ENCODE data around the gene HDDC3.
"Not testable (repeated sequence)": the region's sequence is repeated elsewhere in the genome, so short reads cannot be mapped to it uniquely, and the experiment has no call there.

HDDC3 gene

DNA sequence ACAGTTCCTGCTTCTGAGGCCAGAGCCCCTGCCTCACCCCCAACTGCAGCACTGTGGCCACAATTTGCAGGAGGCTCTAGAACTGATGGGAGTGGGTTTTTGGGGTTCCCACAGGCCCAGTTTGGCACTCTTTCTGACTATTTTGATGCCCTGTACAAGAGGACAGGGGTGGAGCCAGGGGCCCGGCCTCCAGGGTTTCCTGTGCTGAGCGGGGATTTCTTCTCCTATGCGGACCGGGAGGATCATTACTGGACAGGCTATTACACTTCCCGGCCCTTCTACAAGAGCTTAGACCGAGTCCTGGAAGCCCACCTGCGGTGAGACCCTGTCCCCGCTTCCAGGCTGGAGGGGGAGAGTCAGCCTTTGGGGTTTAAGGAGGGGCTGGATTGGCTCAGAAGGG lies 22.4 kb downstream of the HDDC3 start:
- DNase-seq (ENCODE audit: low spot score) = no peak

DNA sequence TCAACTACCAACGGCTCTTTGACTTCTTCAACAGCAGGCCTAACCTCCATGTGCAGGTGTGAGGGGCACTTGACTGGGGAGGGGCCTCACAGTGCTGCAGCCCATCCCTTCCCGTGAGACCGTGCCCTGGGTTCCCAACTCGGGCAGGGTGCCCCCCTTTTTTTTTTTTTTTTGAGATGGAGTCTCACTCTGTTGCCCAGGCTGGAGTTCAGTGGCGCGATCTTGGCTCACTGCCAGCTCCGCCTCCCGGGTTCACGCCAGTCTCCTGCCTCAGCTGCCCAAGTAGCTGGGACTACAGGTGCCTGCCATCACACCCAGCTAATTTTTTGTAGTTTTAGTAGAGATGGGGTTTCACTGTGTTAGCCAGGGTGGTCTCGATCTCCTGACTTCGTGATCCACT lies 22.9 kb downstream of the HDDC3 start:
- not testable (repeated sequence) for DNase-seq (ENCODE audit: low spot score)

DNA sequence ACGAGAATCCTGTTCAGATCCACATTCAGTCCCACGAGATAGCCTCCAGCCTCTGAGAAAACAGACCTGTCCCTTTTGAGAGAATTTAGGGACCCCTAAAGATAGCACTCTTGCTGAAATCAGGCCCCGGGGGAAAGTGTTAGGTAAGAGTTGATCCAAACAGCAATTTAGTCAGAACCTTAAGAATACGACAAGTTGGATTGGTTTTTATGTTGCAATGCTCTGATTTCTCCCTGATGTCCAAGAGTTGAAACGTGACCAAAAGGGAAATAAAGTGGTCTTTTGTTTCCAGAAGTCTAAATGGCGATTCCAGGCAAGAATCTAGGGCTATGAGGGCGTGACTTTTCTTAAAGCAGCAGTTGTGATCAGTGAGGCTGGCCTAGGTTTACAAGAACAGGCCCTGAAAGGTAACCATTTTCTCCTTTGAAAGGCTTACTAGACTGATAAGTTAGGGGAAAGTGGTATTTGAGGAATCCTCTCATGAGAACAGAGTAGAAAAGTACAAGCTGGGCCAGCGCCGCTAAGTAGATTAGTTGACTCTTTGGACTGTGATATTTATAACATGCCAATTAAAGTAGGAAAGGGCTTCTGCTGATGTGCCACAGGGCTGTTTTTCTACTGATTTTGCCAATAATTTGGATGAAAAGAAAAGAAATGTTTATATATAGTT lies 24.4 kb downstream of the HDDC3 start:
- no peak for DNase-seq (ENCODE audit: low spot score)

DNA sequence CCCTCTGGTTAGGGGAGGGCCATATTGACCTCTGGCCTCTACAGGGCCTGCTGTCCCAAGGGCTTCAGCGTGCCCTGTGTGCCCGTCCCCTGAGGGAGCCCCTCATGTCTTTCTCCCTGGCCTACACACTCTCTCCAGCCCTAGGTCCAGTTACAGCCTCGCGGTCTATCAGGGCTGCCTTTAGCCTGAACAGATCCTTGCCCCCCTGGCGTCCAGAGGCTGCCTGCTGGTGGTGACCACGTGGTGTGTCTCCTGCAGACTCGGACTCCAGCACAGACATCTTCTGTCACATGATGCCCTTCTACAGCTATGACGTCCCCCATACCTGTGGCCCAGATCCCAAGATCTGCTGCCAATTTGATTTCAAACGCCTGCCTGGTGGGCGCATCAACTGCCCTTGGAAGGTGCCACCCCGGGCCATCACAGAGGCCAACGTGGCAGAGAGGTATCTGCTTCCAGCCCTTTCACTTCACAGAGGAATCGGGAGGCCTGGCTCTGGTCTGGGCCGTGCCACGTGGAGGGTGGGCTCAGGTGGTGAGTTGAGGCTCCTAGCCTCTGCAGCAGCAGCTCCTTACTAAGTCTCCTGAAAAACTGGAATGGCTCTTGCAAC lies 25.2 kb downstream of the HDDC3 start:
- no peak for DNase-seq (ENCODE audit: low spot score)

DNA sequence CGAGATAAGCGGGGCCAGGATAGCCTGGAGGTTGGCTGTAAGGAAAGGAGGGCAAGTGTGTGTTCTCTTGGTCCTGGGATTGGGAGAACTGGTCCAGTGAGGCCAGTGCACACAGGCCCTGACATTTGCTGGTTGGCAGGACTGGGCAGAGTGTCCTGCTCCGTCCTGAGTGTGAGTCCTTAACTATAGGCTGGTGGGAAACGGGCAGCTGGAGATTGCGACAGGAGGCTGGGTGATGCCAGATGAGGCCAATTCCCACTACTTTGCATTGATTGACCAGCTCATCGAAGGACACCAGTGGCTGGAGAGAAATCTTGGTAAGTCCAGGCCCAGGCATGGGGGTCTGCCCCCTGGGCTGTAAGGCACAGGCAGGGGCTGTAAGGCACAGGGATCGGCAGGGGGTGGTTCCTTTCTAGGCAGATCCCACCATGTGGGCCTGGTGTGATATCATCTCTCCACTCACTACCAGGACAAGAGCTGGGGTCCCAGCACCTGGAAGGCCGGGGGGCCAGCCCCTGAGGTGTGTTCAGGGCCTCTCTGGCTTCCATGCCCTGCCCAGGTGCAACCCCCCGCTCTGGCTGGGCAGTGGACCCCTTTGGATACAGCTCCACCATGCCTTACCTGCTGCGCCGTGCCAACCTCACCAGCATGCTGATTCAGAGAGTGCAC lies 26.0 kb downstream of the HDDC3 start:
- no peak for DNase-seq (ENCODE audit: low spot score)

DNA sequence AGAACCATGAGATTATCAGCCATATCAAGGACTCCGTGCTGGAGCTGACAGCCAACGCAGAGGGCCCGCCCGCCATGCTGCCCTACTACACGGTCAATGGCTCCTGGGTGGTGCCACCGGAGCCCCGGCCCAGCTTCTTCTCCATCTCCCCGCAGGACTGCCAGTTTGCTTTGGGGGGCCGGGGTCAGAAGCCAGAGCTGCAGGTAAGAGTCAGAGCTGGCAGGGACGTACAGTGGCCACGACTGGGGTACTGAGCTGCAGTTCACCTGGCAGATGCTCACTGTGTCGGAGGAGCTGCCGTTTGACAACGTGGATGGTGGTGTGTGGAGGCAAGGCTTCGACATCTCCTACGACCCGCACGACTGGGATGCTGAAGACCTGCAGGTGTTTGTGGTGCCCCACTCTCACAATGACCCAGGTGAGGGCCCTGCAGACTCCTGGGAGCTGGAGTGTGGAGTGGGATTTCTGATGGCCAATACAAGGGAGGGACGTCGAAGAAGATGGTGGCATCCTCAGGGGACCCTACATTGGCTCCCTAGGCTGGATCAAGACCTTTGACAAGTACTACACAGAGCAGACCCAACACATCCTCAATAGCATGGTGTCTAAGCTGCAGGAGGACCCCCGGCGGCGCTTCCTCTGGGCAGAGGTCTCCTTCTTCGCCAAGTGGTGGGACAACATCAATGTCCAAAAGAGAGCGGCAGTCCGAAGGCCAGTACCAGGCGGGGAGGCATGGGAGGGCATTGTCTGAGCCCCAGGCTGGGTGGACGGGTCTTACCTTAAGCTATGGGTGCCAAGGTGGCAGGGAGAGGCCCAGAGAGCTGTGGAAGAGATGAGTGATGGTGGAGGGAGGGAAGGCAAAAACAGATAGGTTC lies 26.8 kb downstream of the HDDC3 start:
- no peak for DNase-seq (ENCODE audit: low spot score)

DNA sequence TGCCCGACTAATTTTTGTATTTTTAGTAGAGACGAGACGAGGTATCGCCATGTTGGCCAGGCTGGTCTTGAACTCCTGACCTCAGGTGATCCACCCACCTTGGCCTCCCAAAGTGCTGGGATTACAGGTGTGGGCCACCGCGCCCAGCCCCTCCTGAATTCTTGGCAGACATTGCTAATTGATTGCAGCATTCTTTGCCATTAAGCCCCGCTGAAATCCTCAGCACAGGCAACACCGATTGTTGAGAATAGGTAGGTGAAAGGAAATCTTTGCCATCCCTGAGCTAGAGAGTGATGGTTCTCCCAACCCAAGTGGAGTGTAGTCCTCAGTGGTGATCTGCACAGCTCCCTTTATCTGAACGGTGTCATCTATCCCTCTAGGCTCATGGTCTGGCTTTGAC lies 27.6 kb downstream of the HDDC3 start:
- DNase-seq (ENCODE audit: low spot score) = no peak

DNA sequence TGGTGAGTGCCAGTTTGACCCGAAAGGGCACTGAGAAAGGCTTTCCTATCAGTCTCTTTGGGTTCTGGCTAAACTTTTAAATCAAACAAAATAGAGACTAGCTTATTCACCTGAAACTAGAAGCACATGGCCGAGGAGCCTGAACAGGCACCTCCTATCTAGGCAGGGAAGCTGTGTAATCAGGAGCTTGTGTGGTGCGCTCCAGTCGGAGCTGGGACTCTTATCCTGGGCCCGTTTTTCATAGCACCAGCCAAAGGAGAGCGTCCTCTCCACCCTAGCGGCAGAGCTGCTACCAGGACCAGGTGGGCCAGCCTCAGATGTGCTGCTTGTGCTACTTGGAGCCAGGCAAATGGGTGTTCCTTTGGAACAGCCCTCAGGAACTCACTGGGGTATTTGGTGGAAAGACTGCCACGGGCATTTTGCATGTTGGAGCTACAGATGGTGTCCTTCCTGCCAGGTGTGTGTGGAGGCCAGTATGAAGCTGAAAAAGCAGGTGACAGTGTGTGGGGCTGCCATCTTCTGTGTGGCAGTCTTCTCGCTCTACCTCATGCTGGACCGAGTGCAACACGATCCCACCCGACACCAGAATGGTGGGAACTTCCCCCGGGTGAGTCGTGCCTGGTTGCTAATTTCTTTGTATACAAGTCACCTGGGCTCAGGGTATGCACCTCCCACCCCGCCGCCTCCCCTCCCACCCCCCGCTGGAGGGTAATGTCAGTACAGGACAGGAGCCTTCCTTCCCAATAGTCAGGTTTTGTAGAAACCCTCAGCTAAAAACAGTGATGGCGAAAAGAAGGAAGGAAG lies 28.4 kb downstream of the HDDC3 start:
- peak; percentile 80 for DNase-seq (ENCODE audit: low spot score)

DNA sequence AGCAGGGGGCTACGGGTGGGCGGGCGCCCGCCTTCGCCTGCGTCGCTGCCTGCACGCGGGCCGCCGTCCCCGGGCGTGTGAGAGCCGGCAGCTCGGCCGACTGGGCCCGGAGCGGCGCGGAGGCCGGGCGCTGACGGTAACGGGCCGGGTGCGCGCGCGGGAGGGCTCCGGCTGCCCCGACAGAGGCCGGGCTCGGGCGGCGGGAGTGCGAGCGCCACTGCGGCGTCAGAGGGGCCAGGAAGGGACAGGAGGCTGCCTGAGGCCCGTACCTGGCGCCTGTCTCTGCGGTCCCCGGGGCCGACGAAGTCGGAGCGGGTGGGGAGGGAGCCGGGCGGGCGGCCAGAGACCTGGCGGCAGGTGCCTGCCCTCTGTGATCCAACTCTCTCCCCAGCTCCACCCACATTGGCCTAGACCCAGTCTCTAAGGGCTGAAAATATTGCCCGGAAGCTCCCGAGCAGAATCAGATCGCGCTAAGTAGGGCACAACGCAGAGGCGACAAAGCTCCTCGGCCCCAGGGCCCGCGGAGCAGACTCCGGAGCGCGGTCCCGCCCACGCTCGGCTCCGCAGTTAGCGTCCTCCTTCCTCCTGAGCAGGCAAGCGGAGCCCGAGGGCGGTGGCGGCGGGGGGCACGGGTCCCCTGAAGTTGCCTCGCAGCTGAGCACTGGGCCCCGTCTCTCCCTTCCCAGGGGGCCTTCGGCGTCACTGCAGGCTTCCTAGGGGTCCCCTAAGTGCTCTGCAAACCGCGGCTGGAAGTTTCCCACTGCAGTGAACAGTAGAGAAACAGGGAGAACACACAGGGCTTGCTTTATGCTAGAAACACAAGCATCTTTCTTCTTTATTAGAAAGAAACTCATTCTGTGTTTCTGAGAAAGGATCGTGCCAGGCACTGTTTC lies 29.3 kb downstream of the HDDC3 start, which contains the start of gene MAN2A2:
TSS of gene MAN2A2 (plus strand) at position 463 of the 893 bp plus-strand sequence. CDS start 906 bp downstream, outside the sequence.
- DNase-seq (ENCODE audit: low spot score) = peak; percentile 94

DNA sequence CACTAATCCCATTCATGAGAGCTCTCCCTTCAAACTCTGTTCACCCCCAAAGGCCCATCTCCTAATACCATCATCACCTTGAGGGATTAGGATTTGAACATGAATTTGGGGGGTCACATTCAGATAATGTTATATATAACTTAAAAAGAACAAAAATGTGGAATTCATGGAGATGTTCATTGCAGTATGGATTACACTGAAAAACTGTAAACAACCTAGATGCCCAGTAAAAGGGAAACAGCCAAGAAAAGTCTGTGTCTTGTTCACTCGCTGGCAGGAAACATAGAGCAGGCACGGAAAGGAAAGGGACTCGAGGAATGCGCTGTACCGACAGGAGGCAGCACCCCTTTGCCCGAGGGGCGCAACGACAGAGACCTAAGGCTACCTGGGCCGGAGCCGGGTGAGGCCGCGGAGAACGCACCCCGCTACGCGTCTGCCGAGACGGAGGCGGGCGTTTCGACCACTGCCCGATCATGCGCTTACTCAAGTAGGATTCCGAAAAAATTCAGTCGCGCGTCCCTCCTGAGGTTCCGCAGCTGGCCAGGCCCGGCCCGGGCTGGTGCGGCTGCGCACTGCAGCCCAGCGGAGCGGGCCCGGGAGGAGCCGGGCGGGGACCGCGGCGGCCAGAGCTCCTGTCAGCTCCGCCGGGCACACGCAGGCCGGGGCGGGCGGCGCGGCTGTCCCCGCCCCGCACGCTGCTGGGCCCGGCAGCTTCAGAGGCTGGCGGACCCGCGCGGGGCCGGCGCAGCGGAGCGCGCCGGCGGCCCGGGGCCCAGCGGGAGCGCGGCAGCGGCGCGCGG lies 30.1 kb downstream of the HDDC3 start:
- DNase-seq (ENCODE audit: low spot score) = peak; percentile 78

DNA sequence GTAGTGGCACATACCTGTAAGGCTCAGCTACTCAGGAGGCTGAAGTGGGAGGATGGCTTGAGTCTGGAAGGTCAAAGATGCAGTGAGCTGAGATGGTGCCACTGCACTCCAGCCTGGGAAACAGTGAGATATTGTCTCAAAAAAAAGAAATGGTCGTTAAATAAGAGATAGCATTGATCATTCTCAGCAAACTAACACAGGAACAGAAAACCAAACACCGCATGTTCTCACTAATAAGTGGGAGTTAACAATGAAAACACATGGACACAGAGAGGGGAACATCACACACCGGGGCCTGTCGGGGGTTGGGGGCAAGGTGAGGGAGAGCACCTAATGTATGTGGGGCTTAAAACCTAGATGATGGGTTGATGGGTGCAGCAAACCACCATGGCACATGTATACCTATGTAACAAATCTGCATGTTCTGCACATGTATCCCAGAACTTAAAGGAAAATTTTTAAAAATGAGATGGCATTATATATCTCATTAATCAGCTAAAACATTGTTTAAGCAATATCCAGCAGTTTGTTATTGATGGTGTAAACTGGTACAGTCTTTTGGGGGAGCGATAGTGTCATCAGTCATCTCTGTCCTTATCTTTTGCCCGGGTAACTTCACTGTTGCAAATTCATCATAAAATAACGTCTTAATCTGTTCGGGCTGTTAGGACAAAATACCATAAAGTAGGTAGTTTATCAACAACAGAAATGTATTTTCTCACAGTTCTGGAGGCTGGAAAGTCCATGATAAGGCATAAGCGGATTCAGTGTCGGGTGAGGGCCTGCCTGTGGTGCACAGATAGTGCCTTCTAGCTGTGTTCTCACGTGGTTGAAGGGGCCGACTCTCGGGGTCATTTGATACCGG lies 30.9 kb downstream of the HDDC3 start:
- DNase-seq (ENCODE audit: low spot score) = peak; percentile 97

DNA sequence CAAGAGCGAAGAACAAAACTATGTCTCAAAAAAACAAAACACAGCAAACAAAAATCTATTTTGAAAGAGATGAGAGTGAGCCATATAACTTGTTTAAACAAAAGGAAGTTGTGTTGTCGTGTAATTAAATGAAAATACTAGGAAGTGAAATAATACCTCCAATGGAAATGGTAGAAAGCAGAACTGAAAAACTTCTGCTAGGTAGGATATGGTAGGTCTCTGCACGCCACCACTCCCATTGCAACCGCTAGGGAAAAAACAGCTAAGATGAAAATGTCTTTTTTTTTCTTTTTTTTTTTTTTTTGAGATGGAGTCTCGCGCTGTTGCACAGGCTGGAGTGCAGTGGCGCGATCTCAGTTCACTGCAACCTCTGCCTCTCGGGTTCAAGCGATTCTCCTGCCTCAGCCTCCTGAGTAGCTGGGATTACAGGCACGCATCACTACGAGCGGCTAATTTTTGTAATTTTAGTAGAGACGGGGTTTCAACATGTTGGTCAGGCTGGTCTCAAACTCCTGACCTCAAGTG lies 35.2 kb downstream of the HDDC3 start:
- DNase-seq (ENCODE audit: low spot score) = not testable (repeated sequence)

DNA sequence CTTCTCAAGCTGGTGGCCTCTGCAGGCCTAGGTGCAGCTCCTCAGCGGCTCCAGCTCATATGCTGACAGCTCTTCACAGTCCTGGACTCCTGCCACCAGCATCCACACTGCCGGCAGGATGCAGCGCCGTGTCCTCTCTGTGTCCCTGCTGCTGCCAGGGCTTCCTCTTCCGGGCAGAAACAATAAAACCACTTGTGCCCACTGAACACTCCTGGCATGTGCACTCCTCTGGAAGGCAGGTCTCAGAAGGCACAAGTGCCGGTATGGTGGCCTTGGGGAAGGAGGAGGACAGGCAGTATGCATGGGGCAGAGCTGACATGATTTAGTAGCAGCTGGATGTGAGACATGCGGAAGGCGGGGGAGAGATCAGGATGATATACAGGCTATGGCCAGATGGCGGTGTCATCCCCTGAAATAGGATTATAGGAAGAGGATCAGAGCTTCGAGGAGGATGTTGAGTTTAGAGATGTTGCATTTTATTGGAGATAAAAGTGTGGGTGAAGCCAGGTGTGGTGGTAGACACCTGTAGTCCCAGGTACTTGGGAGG lies 36.7 kb downstream of the HDDC3 start:
- DNase-seq (ENCODE audit: low spot score) = peak; percentile 44

DNA sequence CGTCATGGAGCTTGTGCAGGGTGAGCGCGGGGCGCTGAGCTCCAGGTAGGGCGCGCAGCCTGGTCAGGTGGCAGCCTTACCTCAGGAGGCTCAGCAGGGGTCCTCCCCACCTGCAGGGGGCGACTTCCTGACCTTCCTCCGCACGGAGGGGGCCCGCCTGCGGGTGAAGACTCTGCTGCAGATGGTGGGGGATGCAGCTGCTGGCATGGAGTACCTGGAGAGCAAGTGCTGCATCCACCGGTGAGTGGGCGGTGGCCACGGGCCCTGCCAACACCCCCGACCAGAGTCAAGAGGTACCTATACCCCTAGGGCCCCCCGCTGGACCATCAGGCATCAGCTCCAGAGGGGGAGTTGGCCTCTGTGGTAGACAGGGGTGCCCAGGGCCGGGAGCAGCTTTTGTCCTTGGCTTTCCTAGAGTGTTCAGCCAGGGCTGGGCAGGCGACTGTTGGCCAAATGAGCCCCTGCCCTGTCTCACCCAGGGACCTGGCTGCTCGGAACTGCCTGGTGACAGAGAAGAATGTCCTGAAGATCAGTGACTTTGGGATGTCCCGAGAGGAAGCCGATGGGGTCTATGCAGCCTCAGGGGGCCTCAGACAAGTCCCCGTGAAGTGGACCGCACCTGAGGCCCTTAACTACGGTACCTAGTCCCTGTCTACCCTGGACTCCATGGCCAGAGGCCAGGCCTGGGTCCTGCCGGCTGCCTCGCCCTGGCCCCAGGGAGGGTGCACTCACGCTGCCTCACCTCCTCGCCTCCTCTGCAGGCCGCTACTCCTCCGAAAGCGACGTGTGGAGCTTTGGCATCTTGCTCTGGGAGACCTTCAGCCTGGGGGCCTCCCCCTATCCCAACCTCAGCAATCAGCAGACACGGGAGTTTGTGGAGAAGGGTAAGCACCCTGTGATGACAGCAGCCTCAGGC lies 38.9 kb downstream of the HDDC3 start:
- no peak for DNase-seq (ENCODE audit: low spot score)

DNA sequence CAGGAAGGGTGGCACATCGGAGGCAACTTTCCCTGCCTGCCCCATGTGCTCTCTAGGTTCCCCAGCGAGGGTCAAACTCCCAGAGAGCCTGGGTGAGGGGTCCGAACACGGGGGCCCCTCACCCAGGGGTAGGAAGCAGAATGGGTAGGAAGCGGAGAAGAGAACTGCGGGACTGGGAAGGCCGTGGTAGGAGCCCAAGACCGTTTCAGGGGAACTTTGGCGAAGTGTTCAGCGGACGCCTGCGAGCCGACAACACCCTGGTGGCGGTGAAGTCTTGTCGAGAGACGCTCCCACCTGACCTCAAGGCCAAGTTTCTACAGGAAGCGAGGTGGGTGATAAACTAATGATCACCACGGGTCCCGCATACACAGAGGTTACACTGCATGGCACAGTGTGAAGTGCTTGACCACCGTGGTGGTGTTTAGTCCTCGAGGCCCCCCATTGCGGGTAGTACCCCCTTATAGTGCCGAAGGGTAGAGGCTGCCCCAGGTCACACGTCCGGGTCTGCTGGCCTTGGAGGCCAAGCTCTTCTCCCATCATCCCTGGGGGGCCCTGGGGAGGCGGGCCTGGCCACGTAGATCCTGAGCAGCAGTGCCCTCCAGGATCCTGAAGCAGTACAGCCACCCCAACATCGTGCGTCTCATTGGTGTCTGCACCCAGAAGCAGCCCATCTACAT lies 39.7 kb downstream of the HDDC3 start:
- DNase-seq (ENCODE audit: low spot score) = no peak

DNA sequence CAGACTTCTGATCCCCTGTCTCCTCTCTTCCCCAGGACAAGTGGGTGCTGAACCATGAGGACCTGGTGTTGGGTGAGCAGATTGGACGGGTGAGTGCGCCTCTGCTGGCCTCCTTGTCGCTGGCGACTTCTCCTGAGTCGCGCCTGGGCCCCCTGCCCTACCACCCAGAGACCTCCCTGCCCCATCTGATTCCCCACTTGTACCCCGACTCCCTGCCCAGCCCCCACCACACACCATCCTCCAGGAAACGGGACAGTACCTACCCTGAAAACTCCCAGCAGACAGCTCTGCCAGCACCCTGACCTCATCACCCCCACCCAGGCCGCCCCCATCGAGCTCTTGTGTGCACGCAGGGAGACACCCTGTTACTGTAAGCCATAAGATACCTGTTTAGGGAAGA lies 40.3 kb downstream of the HDDC3 start:
- DNase-seq (ENCODE audit: low spot score) = no peak
